Measurements from ENCODE around the gene DOK6. TPM values are rescaled to one million over a fixed set of nuclear protein-coding genes. Genes with fewer than 3 reads are reported as not detected.
"Not testable (repeated sequence)": the region's sequence is repeated elsewhere in the genome, so short reads cannot be mapped to it uniquely, and the experiment has no call there.

The DOK6 gene
- total RNA-seq, 1 experiment from 2014 or later: not detected

- Histone ChIP-seq H3K4me1 (ENCODE audit: insufficient read depth, low read length) (no peaks in the 10 kb centered on the region), H3F3A (ENCODE audit: low read length, unreplicated experiment) (no peaks in the 10 kb centered on the region), H3K79me2 (ENCODE audit: low read length) (no peaks in the 10 kb centered on the region), H3K9ac (ENCODE audit: low read length) (no peak overlapping the region), H3K36me3 (ENCODE audit: low read depth, low read length) (no peaks in the 10 kb centered on the region), H3K9me3 (ENCODE audit: low read length) (no peaks in the 10 kb centered on the region), H3K9me2 (replicated peaks; ENCODE audit: low read length) (no peaks in the 10 kb centered on the region), H3K4me2 (ENCODE audit: low read length) (no peak overlapping the region), H2AFZ (ENCODE audit: low read length) (no peak overlapping the region), H3K27me3 (ENCODE audit: low read length) (peaks cover 25% of the 10 kb centered on the region; the same call in 1 of the 2 replicates), H3K27ac (ENCODE audit: low read length) (no peak overlapping the region), H3K4me3 (ENCODE audit: low read length) (no peak overlapping the region), H4K20me1 (ENCODE audit: low read length) (no peaks in the 10 kb centered on the region)
- DNase-seq: no peak
- no TSS peak for BruUV-seq (replicated peaks)
- intact Hi-C loops (cut with micrococcal nuclease): no loop called here
- CTCF ChIA-PET: no interaction called here
- ATAC-seq: no peak
- POLR2A ChIA-PET (ENCODE audit: unreplicated experiment): no interaction called here
- no peak for TF ChIP-seq EZH2 (IDR thresholded peaks at IDR 0.05; ENCODE audit: low read length, unreplicated experiment)
- TF ChIP-seq, protein P1, sequence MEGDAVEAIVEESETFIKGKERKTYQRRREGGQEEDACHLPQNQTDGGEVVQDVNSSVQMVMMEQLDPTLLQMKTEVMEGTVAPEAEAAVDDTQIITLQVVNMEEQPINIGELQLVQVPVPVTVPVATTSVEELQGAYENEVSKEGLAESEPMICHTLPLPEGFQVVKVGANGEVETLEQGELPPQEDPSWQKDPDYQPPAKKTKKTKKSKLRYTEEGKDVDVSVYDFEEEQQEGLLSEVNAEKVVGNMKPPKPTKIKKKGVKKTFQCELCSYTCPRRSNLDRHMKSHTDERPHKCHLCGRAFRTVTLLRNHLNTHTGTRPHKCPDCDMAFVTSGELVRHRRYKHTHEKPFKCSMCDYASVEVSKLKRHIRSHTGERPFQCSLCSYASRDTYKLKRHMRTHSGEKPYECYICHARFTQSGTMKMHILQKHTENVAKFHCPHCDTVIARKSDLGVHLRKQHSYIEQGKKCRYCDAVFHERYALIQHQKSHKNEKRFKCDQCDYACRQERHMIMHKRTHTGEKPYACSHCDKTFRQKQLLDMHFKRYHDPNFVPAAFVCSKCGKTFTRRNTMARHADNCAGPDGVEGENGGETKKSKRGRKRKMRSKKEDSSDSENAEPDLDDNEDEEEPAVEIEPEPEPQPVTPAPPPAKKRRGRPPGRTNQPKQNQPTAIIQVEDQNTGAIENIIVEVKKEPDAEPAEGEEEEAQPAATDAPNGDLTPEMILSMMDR (conservative IDR thresholded peaks at IDR 0.05; ENCODE audit: low read depth, low read length): no peak
- no peak for TF ChIP-seq EZH2phosphoT487 (IDR thresholded peaks at IDR 0.05; ENCODE audit: borderline replicate concordance, low read length)
Observed at GRCh38 chr18:69658103-69658502, 257.4 kb downstream of the DOK6 start.

DNA sequence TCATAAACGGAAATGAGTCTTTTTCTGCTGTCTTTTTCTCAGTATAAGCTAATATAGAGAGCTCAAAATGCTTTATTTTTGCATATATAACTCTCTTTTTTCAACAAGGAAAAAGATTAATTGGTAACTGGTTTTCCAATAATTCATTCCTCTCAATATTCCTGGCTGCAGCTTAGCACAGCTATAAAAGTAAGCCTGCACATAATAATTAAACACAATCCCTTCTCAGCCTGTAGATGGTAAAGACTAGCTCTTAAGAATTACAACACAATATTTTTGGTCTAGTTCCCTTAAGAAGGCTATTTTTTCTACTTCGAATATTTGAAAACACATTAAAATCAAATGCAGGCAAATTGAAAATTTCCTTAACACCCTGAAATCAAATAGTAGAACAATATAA is 258.0 kb downstream of the DOK6 start:
- Histone ChIP-seq H4K20me1 (ENCODE audit: low read length) (no peaks in the 10 kb centered on the region), H3F3A (ENCODE audit: low read length, unreplicated experiment) (no peaks in the 10 kb centered on the region), H3K27me3 (ENCODE audit: low read length) (peaks cover 23% of the 10 kb centered on the region; the same call in 1 of the 2 replicates), H3K4me1 (ENCODE audit: insufficient read depth, low read length) (no peaks in the 10 kb centered on the region), H3K9ac (ENCODE audit: low read length) (no peak overlapping the region), H3K27ac (ENCODE audit: low read length) (no peak overlapping the region), H3K4me3 (ENCODE audit: low read length) (no peak overlapping the region), H2AFZ (ENCODE audit: low read length) (no peak overlapping the region), H3K9me2 (replicated peaks; ENCODE audit: low read length) (no peaks in the 10 kb centered on the region), H3K9me3 (ENCODE audit: low read length) (no peaks in the 10 kb centered on the region), H3K79me2 (ENCODE audit: low read length) (no peaks in the 10 kb centered on the region), H3K36me3 (ENCODE audit: low read depth, low read length) (no peaks in the 10 kb centered on the region), H3K4me2 (ENCODE audit: low read length) (no peak overlapping the region)
- no TSS peak for BruUV-seq (replicated peaks)
- ATAC-seq (no peak), DNase-seq (no peak)
- CTCF ChIA-PET: no interaction called here
- intact Hi-C loops (cut with micrococcal nuclease): no loop called here
- no peak for TF ChIP-seq EZH2phosphoT487 (IDR thresholded peaks at IDR 0.05; ENCODE audit: borderline replicate concordance, low read length)
- no peak for TF ChIP-seq EZH2 (IDR thresholded peaks at IDR 0.05; ENCODE audit: low read length, unreplicated experiment)
- TF ChIP-seq, protein P1 (conservative IDR thresholded peaks at IDR 0.05; ENCODE audit: low read depth, low read length): no peak
- POLR2A ChIA-PET (ENCODE audit: unreplicated experiment): no interaction called here

DNA sequence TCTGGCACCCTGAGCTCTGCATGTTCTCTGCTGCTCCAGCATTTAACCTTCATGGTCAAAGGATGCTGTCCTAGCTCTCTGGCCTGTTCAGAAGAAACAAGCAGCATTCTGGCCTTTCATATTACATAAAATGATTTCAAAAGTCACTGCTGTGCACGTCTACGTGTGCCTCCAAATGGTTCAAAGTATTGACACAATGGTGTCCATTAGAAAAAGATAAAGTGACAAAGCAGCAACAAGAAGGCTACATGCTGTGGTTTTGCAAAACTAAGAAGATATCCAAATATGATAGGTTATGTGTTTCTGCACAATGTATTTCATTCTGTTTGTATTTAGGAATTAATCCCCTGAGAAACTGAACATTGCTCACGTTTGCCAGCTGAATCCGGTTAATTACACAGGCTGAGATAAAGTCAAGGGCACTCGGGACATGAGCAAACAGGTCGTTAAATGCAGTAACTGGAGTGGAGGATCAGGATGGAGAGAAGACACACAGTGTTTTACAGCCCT is 258.5 kb downstream of the DOK6 start:
- no peaks in the 10 kb centered on the region for H3F3A ChIP-seq (ENCODE audit: low read length, unreplicated experiment)
- no peaks in the 10 kb centered on the region for H3K9me3 ChIP-seq (ENCODE audit: low read length)
- no TSS peak for BruUV-seq (replicated peaks)
- intact Hi-C loops (cut with micrococcal nuclease): no loop called here
- H3K9ac ChIP-seq (ENCODE audit: low read length): no peak overlapping the region
- H3K27me3 ChIP-seq (ENCODE audit: low read length): peaks cover 20% of the 10 kb centered on the region; the same call in 1 of the 2 replicates
- DNase-seq (no peak), ATAC-seq (no peak)
- H2AFZ ChIP-seq (ENCODE audit: low read length): no peak overlapping the region
- TF ChIP-seq, protein P1 (conservative IDR thresholded peaks at IDR 0.05; ENCODE audit: low read depth, low read length): no peak
- TF ChIP-seq EZH2 (IDR thresholded peaks at IDR 0.05; ENCODE audit: low read length, unreplicated experiment) (no peak), EZH2phosphoT487 (IDR thresholded peaks at IDR 0.05; ENCODE audit: borderline replicate concordance, low read length) (no peak)
- no peak overlapping the region for H3K4me3 ChIP-seq (ENCODE audit: low read length)
- H3K4me1 ChIP-seq (ENCODE audit: insufficient read depth, low read length): no peaks in the 10 kb centered on the region
- no peak overlapping the region for H3K27ac ChIP-seq (ENCODE audit: low read length)
- no peaks in the 10 kb centered on the region for H4K20me1 ChIP-seq (ENCODE audit: low read length)
- POLR2A ChIA-PET (ENCODE audit: unreplicated experiment): no interaction called here
- no peaks in the 10 kb centered on the region for H3K9me2 ChIP-seq (replicated peaks; ENCODE audit: low read length)
- no peaks in the 10 kb centered on the region for H3K36me3 ChIP-seq (ENCODE audit: low read depth, low read length)
- H3K4me2 ChIP-seq (ENCODE audit: low read length): no peak overlapping the region
- no peaks in the 10 kb centered on the region for H3K79me2 ChIP-seq (ENCODE audit: low read length)
- CTCF ChIA-PET: no interaction called here

- ATAC-seq; CTCF ChIA-PET; H3K9ac ChIP-seq (ENCODE audit: low read length): not testable (repeated sequence)
Observed at GRCh38 chr18:69662090-69662489, 261.4 kb downstream of the DOK6 start.

More at GRCh38 chr18:69662090-69662489, 261.4 kb downstream of the DOK6 start:
- H3K36me3 ChIP-seq (ENCODE audit: low read depth, low read length); H3K79me2 ChIP-seq (ENCODE audit: low read length); BruUV-seq (replicated peaks); H3K27ac ChIP-seq (ENCODE audit: low read length); H3K4me2 ChIP-seq (ENCODE audit: low read length); H4K20me1 ChIP-seq (ENCODE audit: low read length); H3F3A ChIP-seq (ENCODE audit: low read length, unreplicated experiment); intact Hi-C loops (cut with micrococcal nuclease); H3K4me3 ChIP-seq (ENCODE audit: low read length); H3K4me1 ChIP-seq (ENCODE audit: insufficient read depth, low read length); POLR2A ChIA-PET (ENCODE audit: unreplicated experiment); DNase-seq; H3K9me2 ChIP-seq (replicated peaks; ENCODE audit: low read length); H3K9me3 ChIP-seq (ENCODE audit: low read length); H2AFZ ChIP-seq (ENCODE audit: low read length): not testable (repeated sequence)
- peaks cover 20% of the 10 kb centered on the region; the same call in 1 of the 2 replicates for H3K27me3 ChIP-seq (ENCODE audit: low read length)
